ENCODE data around the gene GNL2.
"Not testable (repeated sequence)": the region's sequence is repeated elsewhere in the genome, so short reads cannot be mapped to it uniquely, and the experiment has no call there.

GNL2 gene

DNA sequence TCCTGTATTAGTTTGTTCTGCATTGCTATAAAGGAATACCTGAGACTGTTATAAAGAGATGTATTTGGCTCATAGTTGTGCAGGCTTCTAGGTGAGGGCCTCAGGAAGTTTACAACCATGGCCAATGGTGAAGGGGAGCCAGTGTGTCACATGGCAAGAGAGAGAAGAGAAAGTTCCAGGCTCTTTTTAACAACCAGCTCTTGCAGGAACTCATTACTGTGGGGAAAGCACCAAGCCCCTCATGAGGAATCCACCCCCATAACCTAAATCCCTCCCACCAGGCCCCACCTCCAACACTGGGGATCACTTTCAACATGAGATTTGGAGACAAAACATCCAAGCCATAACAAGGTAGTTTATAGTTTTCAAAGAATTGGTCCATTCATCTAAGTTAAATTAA is 76.1 kb downstream of the GNL2 start:
- H3K4me3 ChIP-seq (ENCODE audit: low read depth, low read length): no peak overlapping the region
- TF ChIP-seq, protein P1, sequence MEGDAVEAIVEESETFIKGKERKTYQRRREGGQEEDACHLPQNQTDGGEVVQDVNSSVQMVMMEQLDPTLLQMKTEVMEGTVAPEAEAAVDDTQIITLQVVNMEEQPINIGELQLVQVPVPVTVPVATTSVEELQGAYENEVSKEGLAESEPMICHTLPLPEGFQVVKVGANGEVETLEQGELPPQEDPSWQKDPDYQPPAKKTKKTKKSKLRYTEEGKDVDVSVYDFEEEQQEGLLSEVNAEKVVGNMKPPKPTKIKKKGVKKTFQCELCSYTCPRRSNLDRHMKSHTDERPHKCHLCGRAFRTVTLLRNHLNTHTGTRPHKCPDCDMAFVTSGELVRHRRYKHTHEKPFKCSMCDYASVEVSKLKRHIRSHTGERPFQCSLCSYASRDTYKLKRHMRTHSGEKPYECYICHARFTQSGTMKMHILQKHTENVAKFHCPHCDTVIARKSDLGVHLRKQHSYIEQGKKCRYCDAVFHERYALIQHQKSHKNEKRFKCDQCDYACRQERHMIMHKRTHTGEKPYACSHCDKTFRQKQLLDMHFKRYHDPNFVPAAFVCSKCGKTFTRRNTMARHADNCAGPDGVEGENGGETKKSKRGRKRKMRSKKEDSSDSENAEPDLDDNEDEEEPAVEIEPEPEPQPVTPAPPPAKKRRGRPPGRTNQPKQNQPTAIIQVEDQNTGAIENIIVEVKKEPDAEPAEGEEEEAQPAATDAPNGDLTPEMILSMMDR (IDR thresholded peaks at IDR 0.05; ENCODE audit: insufficient read depth, low read depth, low read length, missing control alignments): no peak
- DNase-seq (ENCODE audit: low read depth): no peak

- not testable (repeated sequence) for DNase-seq (ENCODE audit: low read depth)
These were observed 76.8 kb downstream of the GNL2 start for GRCh38 chr1:37518929-37519328.

GRCh38 chr1:37518241-37518640 is 77.5 kb downstream of the GNL2 start:
- H3K4me3 ChIP-seq (ENCODE audit: low read depth, low read length); DNase-seq (ENCODE audit: low read depth): not testable (repeated sequence)

More at GRCh38 chr1:37518929-37519328, 76.8 kb downstream of the GNL2 start:
- not testable (repeated sequence) for H3K4me3 ChIP-seq (ENCODE audit: low read depth, low read length)

GRCh38 chr1:37517569-37517968 is 78.2 kb downstream of the GNL2 start:
- no peak for DNase-seq (ENCODE audit: low read depth)
- no peak overlapping the region for H3K4me3 ChIP-seq (ENCODE audit: low read depth, low read length)
- TF ChIP-seq, protein P1 (IDR thresholded peaks at IDR 0.05; ENCODE audit: insufficient read depth, low read depth, low read length, missing control alignments): no peak
